HepG2 (cell line): ENCODE measurements around the gene C17orf75. TPM values are rescaled to one million over a fixed set of nuclear protein-coding genes. Genes with fewer than 3 reads are reported as not detected.

Experiments used
- ATAC-seq: fragments of 200-7000 bp; cut with Tn5 transposase; 3 replicates; pipeline ENCODE4 v1.9.1; 2020; ENCODE audit warnings: mild to moderate bottlenecking, moderate library complexity
- BruUV-seq: library from RNA; stranded (reverse); fragments of 400-500 nt; replicated peaks from 2 replicates; lab custom pipeline; 2021; lab: Mats Ljungman, UMichigan
- CTCF ChIA-PET: fragments of 300-600 bp; formaldehyde crosslinking; extraction: SDS; loops from one replicate; lab custom pipeline; 2021; ENCODE audit warnings: low total read pairs, inconsistent platforms, low intra/inter-chr PET ratio; lab: Yijun Ruan, JAX
- POLR2A ChIA-PET: fragments of 350-600 bp; sonication (Branson Sonifier 250); formaldehyde crosslinking; loops from one replicate; lab custom pipeline; 2020; ENCODE audit warnings: antibody characterized with exemption, inconsistent platforms; lab: Yijun Ruan, JAX
- DNase-seq: peaks from one replicate; pipeline ENCODE4 v3.0.0-alpha.2; 2015; ENCODE audit warnings: low spot score
- FAIRE-seq: peaks from 3 replicates; lab custom pipeline; 2011; peaks lifted over from hg19 to GRCh38; lab: Jason Lieb, UNC
- H2AFZ ChIP-seq: one replicate; pipeline ENCODE4 v1.6.1; 2011; ENCODE audit warnings: low read length, inconsistent platforms
- H3K27ac ChIP-seq: fragments of 300-600 bp; 3 replicates; pipeline ENCODE4 v1.8.0; 2011; ENCODE audit warnings: mixed run types, mild to moderate bottlenecking, mixed read lengths, low read length, inconsistent platforms; ENCODE audit not compliant: insufficient read depth; ENCODE audit errors: extremely low read length
- H3K27me3 ChIP-seq, 2 experiments: fragments of 200-600 bp in 1 of 2; 2 replicates in 1 of 2; 3 replicates in 1 of 2; pipeline versions ENCODE4 v1.6.0 to v1.8.0; 2011; ENCODE audit warnings: low read length in 2 of 2, mild to moderate bottlenecking in 2 of 2, moderate library complexity in 2 of 2, inconsistent platforms in 1 of 2; ENCODE audit not compliant: insufficient read depth in 2 of 2, control insufficient read depth in 1 of 2
- H3K36me3 ChIP-seq, 2 experiments: fragments of 200-600 bp in 1 of 2; replicated peaks in 1 of 2; 2 replicates in 1 of 2; 3 replicates in 1 of 2; pipeline versions ENCODE4 v1.5.1 to v1.8.0; 2011; ENCODE audit warnings: low read length in 2 of 2, inconsistent platforms in 1 of 2; ENCODE audit not compliant: insufficient read depth in 2 of 2, control insufficient read depth in 1 of 2
- H3K4me1 ChIP-seq: 2 replicates; pipeline ENCODE4 v1.5.1; 2012; ENCODE audit warnings: low read length, inconsistent platforms; ENCODE audit not compliant: insufficient read depth
- H3K4me2 ChIP-seq: 2 replicates; pipeline ENCODE4 v1.6.0; 2011; ENCODE audit warnings: low read depth, low read length, inconsistent platforms
- H3K4me3 ChIP-seq, 3 experiments: fragments of 200-600 bp in 1 of 3; sonication (generic), shearing (Covaris generic) in 1 of 3; replicated peaks in 1 of 3; 2 replicates each; pipeline ENCODE4 v1.5.1; 2011 to 2016; ENCODE audit warnings: low read length in 3 of 3, inconsistent platforms in 2 of 3, low read depth in 2 of 3, mild to moderate bottlenecking in 2 of 3, control low read depth in 1 of 3, mixed read lengths in 1 of 3; ENCODE audit not compliant: insufficient read depth in 1 of 3
- H3K79me2 ChIP-seq: one replicate; pipeline ENCODE4 v1.6.1; 2011; ENCODE audit warnings: low read length, inconsistent platforms; ENCODE audit not compliant: insufficient read depth
- H3K9ac ChIP-seq: 2 replicates; pipeline ENCODE4 v1.6.0; 2011; ENCODE audit warnings: mild to moderate bottlenecking, low read depth, low read length, inconsistent platforms; ENCODE audit not compliant: insufficient read depth
- H3K9me3 ChIP-seq: 2 replicates; pipeline ENCODE4 v1.5.1; 2012; ENCODE audit warnings: mild to moderate bottlenecking, low read length
- H4K20me1 ChIP-seq: 2 replicates; pipeline ENCODE4 v1.6.0; 2011; ENCODE audit warnings: inconsistent platforms, mild to moderate bottlenecking, low read length, moderate library complexity; ENCODE audit not compliant: insufficient read depth
- ATF5 ChIP-seq: sonication (generic); formaldehyde crosslinking; IDR thresholded peaks from 2 replicates; pipeline ENCODE4 v1.4.0; 2020; ENCODE audit warnings: mild to moderate bottlenecking, low read depth, missing genetic modification reagents
- FOSL1 ChIP-seq: sonication (generic); formaldehyde crosslinking; IDR thresholded peaks from 2 replicates; pipeline ENCODE4 v1.9.0; 2021; ENCODE audit warnings: missing genetic modification reagents, borderline replicate concordance
- MTA1 ChIP-seq: sonication (generic); formaldehyde crosslinking; IDR thresholded peaks from 2 replicates; pipeline ENCODE4 v1.4.0; 2020; ENCODE audit warnings: missing genetic modification reagents, mild to moderate bottlenecking, borderline replicate concordance
- SIX1 ChIP-seq: sonication (generic); formaldehyde crosslinking; IDR thresholded peaks from 2 replicates; pipeline ENCODE4 v1.4.0; 2020; ENCODE audit warnings: missing genetic modification reagents, borderline replicate concordance
- SNAPC2 ChIP-seq: sonication (generic); formaldehyde crosslinking; IDR thresholded peaks from 2 replicates; pipeline ENCODE4 v1.8.1; 2022; ENCODE audit warnings: mild to moderate bottlenecking, missing genetic modification reagents
- ZNF256 ChIP-seq: sonication (generic); formaldehyde crosslinking; conservative IDR thresholded peaks from 2 replicates; pipeline ENCODE4 v1.4.0; 2020; ENCODE audit warnings: missing genetic modification reagents
- ZNF432 ChIP-seq: sonication (generic); formaldehyde crosslinking; IDR thresholded peaks from 2 replicates; pipeline ENCODE4 v1.5.0; 2020; ENCODE audit warnings: missing genetic modification reagents, mild to moderate bottlenecking, borderline replicate concordance
- ZNF780A ChIP-seq: sonication (generic); formaldehyde crosslinking; IDR thresholded peaks from 2 replicates; pipeline ENCODE4 v1.8.0; 2022; ENCODE audit warnings: mild to moderate bottlenecking, missing genetic modification reagents, moderate library complexity
- WGBS: methylation state at CpG from one replicate; pipeline ENCODE4 v1.1.6; 2017; ENCODE audit warnings: low lambda C conversion rate; 5-methylcytosine and 5-hydroxymethylcytosine counted together
- in situ Hi-C: cut with HindIII; loops from 2 replicates; pipeline ENCODE4 v1.10.0; 2017; ENCODE audit warnings: low pct_unique_long_range_greater_than_20kb; ENCODE audit not compliant: extremely low pct_ligation_motif_present
- intact Hi-C: fragments of 100-400 bp; cut with micrococcal nuclease; formaldehyde crosslinking; loops from one replicate; pipeline ENCODE4 v1.10.0; 2022; ENCODE audit not compliant: unreplicated experiment
- polyA plus RNA-seq, 8 experiments: library from polyadenylated mRNA; depleted of rRNA in 3 of 8; stranded (reverse) in 7 of 8; unstranded in 1 of 8; fragments of >200 nt; fragmentation: Illumina TruSeq in 4 of 8; extraction: Trizol in 4 of 8; gene quantifications; 2 replicates each; pipeline versions ENCODE4 v1.2.1 to v1.2.3, GENCODE V29; 2011 to 2016; ENCODE audit warnings: low read depth in 4 of 8, missing spikeins in 1 of 8, mixed read lengths in 1 of 8; ENCODE audit not compliant: insufficient read depth in 1 of 8
- total RNA-seq, 5 experiments: library from RNA; depleted of rRNA; stranded (reverse); fragments of >200 nt; fragmentation: Illumina TruSeq; extraction: Trizol; gene quantifications; 2 replicates each; pipeline ENCODE4 v1.2.3, GENCODE V29; 2016; ENCODE audit warnings: low read depth in 1 of 5
- TF ChIP-seq, protein P1 (sequence below): sonication (generic); formaldehyde crosslinking; IDR thresholded peaks from 2 replicates; pipeline ENCODE4 v1.4.0; 2020; ENCODE audit warnings: missing genetic modification reagents
- TF ChIP-seq, protein P2 (sequence below): IDR thresholded peaks from 2 replicates; pipeline ENCODE4 v1.4.0; 2020; ENCODE audit warnings: mild to moderate bottlenecking, missing genetic modification reagents

C17orf75 gene
- total and polyA plus RNA-seq, 2 of the 13 experiments (the other 11 are each of a cell fraction or from before 2014, with no cell fraction given): 16.2 to 33.0 TPM

GRCh38 chr17:32285746-32286517, 56.0 kb downstream of the C17orf75 start:
- Histone ChIP-seq H3K4me3 (no peak overlapping the region), H3K4me1 (peaks cover 16% of the 10 kb centered on the region), H3K4me2 (no peak overlapping the region), H3K79me2 (no peaks in the 10 kb centered on the region), H2AFZ (no peak overlapping the region), H3K36me3 (no peaks in the 10 kb centered on the region), H3K9ac (no peak overlapping the region), H3K27ac (no peak overlapping the region), H3K9me3 (no peaks in the 10 kb centered on the region), H4K20me1 (no peaks in the 10 kb centered on the region), H3K27me3 (peaks cover 1 to 7% of the 10 kb centered on the region in 2 experiments; a peak in 1 of 5 replicates)
- WGBS: 52% methylated on average over 5 of the region's 9 CpGs
- FAIRE-seq (no peak), DNase-seq (no peak), ATAC-seq (peak; percentile 26)
- ChIA-PET CTCF (no interaction called here), POLR2A (interaction anchor here (0.6 kb wide), 1 partner anchor 65 kb away, joined by 3 read pairs; no protein-coding TSS in a partner anchor)
- intact Hi-C loops: no loop called here
- no peak for TF ChIP-seq ATF5
- TF ChIP-seq, protein P1, sequence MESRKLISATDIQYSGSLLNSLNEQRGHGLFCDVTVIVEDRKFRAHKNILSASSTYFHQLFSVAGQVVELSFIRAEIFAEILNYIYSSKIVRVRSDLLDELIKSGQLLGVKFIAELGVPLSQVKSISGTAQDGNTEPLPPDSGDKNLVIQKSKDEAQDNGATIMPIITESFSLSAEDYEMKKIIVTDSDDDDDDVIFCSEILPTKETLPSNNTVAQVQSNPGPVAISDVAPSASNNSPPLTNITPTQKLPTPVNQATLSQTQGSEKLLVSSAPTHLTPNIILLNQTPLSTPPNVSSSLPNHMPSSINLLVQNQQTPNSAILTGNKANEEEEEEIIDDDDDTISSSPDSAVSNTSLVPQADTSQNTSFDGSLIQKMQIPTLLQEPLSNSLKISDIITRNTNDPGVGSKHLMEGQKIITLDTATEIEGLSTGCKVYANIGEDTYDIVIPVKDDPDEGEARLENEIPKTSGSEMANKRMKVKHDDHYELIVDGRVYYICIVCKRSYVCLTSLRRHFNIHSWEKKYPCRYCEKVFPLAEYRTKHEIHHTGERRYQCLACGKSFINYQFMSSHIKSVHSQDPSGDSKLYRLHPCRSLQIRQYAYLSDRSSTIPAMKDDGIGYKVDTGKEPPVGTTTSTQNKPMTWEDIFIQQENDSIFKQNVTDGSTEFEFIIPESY (CRISPR knock-in tag): peak; percentile 59; the same call in 1 of the 2 replicates
- BruUV-seq: no TSS peak
- in situ Hi-C loops: no loop called here

- peaks cover under 1 to 11% of the 10 kb centered on the region in 2 experiments; a peak in 1 of 5 replicates for H3K27me3 ChIP-seq
- intact Hi-C loops (no loop called here), in situ Hi-C loops (no loop called here)
- H4K20me1 ChIP-seq: no peaks in the 10 kb centered on the region
- no peak overlapping the region for H3K27ac ChIP-seq
- DNase-seq (no peak), ATAC-seq (no peak), FAIRE-seq (no peak)
- 83% methylated on average over 8 of the region's 8 CpGs for WGBS
- peaks cover 22% of the 10 kb centered on the region for H3K4me1 ChIP-seq
- no peaks in the 10 kb centered on the region for H3K79me2 ChIP-seq
- POLR2A ChIA-PET: no interaction called here
- H3K9ac ChIP-seq: no peak overlapping the region
- H3K4me3 ChIP-seq: no peak overlapping the region
- no peaks in the 10 kb centered on the region for H3K36me3 ChIP-seq
- H3K9me3 ChIP-seq: no peaks in the 10 kb centered on the region
- no peak overlapping the region for H2AFZ ChIP-seq
- no TSS peak for BruUV-seq
- CTCF ChIA-PET: no interaction called here
- H3K4me2 ChIP-seq: no peak overlapping the region
- TF ChIP-seq, protein P2, sequence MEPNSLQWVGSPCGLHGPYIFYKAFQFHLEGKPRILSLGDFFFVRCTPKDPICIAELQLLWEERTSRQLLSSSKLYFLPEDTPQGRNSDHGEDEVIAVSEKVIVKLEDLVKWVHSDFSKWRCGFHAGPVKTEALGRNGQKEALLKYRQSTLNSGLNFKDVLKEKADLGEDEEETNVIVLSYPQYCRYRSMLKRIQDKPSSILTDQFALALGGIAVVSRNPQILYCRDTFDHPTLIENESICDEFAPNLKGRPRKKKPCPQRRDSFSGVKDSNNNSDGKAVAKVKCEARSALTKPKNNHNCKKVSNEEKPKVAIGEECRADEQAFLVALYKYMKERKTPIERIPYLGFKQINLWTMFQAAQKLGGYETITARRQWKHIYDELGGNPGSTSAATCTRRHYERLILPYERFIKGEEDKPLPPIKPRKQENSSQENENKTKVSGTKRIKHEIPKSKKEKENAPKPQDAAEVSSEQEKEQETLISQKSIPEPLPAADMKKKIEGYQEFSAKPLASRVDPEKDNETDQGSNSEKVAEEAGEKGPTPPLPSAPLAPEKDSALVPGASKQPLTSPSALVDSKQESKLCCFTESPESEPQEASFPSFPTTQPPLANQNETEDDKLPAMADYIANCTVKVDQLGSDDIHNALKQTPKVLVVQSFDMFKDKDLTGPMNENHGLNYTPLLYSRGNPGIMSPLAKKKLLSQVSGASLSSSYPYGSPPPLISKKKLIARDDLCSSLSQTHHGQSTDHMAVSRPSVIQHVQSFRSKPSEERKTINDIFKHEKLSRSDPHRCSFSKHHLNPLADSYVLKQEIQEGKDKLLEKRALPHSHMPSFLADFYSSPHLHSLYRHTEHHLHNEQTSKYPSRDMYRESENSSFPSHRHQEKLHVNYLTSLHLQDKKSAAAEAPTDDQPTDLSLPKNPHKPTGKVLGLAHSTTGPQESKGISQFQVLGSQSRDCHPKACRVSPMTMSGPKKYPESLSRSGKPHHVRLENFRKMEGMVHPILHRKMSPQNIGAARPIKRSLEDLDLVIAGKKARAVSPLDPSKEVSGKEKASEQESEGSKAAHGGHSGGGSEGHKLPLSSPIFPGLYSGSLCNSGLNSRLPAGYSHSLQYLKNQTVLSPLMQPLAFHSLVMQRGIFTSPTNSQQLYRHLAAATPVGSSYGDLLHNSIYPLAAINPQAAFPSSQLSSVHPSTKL (CRISPR knock-in tag): no peak
- no peak for TF ChIP-seq ZNF256 (CRISPR knock-in tag)
- no peak for TF ChIP-seq ZNF432 (CRISPR knock-in tag)
- TF ChIP-seq ZNF780A (CRISPR knock-in tag): no peak
- TF ChIP-seq SIX1 (CRISPR knock-in tag): no peak
- TF ChIP-seq FOSL1 (CRISPR knock-in tag): no peak
- TF ChIP-seq SNAPC2 (CRISPR knock-in tag): no peak
- no peak for TF ChIP-seq MTA1 (CRISPR knock-in tag)
These were observed 56.7 kb downstream of the C17orf75 start for GRCh38 chr17:32285306-32285705.
